H1 (cell line): ENCODE results near the gene ZBTB42. TPM values are rescaled to one million over a fixed set of nuclear protein-coding genes. Genes with fewer than 3 reads are reported as not detected.

Source experiments
- CTBP2 ChIP-seq: IDR thresholded peaks from 2 replicates; pipeline ENCODE4 v1.7.0; 2011; ENCODE audit warnings: borderline replicate concordance, mild to moderate bottlenecking, moderate library complexity, mixed read lengths, low read length; ENCODE audit not compliant: insufficient read depth, insufficient read length
- JUN ChIP-seq: IDR thresholded peaks from 2 replicates; pipeline ENCODE4 v1.6.1; 2011; ENCODE audit warnings: low read depth, mild to moderate bottlenecking, improper control_type of control experiment, low read length
- NANOG ChIP-seq: IDR thresholded peaks from 2 replicates; pipeline ENCODE4 v1.6.1; 2011; ENCODE audit warnings: low read length, low read depth, mild to moderate bottlenecking, inconsistent platforms; ENCODE audit not compliant: insufficient read depth, poor library complexity, severe bottlenecking
- POLR2AphosphoS5 ChIP-seq: IDR thresholded peaks from 2 replicates; pipeline ENCODE4 v1.6.1; 2011; ENCODE audit warnings: low read depth, low read length
- SIX5 ChIP-seq: IDR thresholded peaks from 2 replicates; pipeline ENCODE4 v1.6.1; 2011; ENCODE audit warnings: mild to moderate bottlenecking, low read depth, low read length
- TCF12 ChIP-seq: IDR thresholded peaks from 2 replicates; pipeline ENCODE4 v1.6.1; 2011; ENCODE audit warnings: low read depth, mild to moderate bottlenecking, low read length
- USF2 ChIP-seq: IDR thresholded peaks from 2 replicates; pipeline ENCODE4 v1.6.1; 2011; ENCODE audit warnings: low read length, improper control_type of control experiment
- polyA plus RNA-seq, 7 experiments: library from polyadenylated mRNA; depleted of rRNA in 3 of 7; stranded (reverse) in 5 of 7; unstranded in 2 of 7; fragments of >200 nt in 5 of 7; fragments of 200-250 nt in 2 of 7; gene quantifications; 1 replicate in 5 of 7; 2 replicates in 1 of 7; 4 replicates in 1 of 7; pipeline versions ENCODE4 v1.2.1 to v1.2.3, GENCODE V29; 2011 to 2013; ENCODE audit warnings: missing spikeins in 2 of 7, mixed read lengths in 2 of 7
- total RNA-seq: library from RNA; stranded (reverse); fragmentation: NEBNext Ultra II Directional; extraction: Animal tissue kit (Norgen Biotek cat#: 25700); gene quantifications from 2 replicates; pipeline ENCODE4 v1.2.1, GENCODE V29; 2021

Gene ZBTB42
- total and polyA plus RNA-seq, 2 of the 8 experiments (the other 6 are each of a cell fraction or from before 2014, with no cell fraction given), result 2.8 to 3.1 TPM

GRCh38 chr14:104844306-104845032, 43.6 kb downstream of the ZBTB42 start (continued):
- TF ChIP-seq POLR2AphosphoS5, result no peak
- no peak for TF ChIP-seq SIX5
- no peak for TF ChIP-seq USF2
- no peak for TF ChIP-seq NANOG
- no peak for TF ChIP-seq JUN
- TF ChIP-seq CTBP2, result peak; percentile 35
- TF ChIP-seq TCF12, result no peak
